PC-3 (cell line): ENCODE results near the gene SEMA4A. TPM values are rescaled to one million over a fixed set of nuclear protein-coding genes. Genes with fewer than 3 reads are reported as not detected.
A peak's percentile ranks its signal among the peaks of the same experiment; 100 is the strongest.

ENCODE experiments used
- ATAC-seq: fragments of 200-7000 bp; cut with Tn5 transposase; 2 replicates; pipeline ENCODE4 v1.9.1; 2020; ENCODE audit warnings: mild to moderate bottlenecking, moderate library complexity
- BruUV-seq: library from RNA; stranded (reverse); fragments of 400-500 nt; replicated peaks from 2 replicates; lab custom pipeline; 2021; lab: Mats Ljungman, UMichigan
- CTCF ChIA-PET: fragments of 300-600 bp; sonication (Branson Sonifier 250); formaldehyde crosslinking; loops from one replicate; lab custom pipeline; 2022; ENCODE audit warnings: antibody characterized with exemption; lab: Charles Lee
- POLR2A ChIA-PET: fragments of 300-600 bp; sonication (Branson Sonifier 250); formaldehyde crosslinking; loops from one replicate; lab custom pipeline; 2022; ENCODE audit warnings: antibody characterized with exemption; ENCODE audit not compliant: unreplicated experiment; lab: Charles Lee
- DNase-seq: peaks from one replicate; pipeline ENCODE4 v3.0.0-alpha.2; 2015
- H2AFZ ChIP-seq: fragments of 300-600 bp; sonication (generic); 2 replicates; pipeline ENCODE4 v1.6.0; 2016; ENCODE audit warnings: antibody characterized with exemption, low read length
- H3F3A ChIP-seq: fragments of 300-600 bp; sonication (generic); one replicate; pipeline ENCODE4 v1.6.0; 2017; ENCODE audit warnings: antibody characterized with exemption, low read length, control low read depth, mild to moderate bottlenecking; ENCODE audit not compliant: unreplicated experiment
- H3K27ac ChIP-seq: fragments of 300-600 bp; sonication (generic); 2 replicates; pipeline ENCODE4 v1.5.1; 2016; ENCODE audit warnings: mild to moderate bottlenecking, low read length
- H3K27me3 ChIP-seq: fragments of 300-600 bp; sonication (generic); 2 replicates; pipeline ENCODE4 v1.6.1; 2016; ENCODE audit warnings: low read length, mixed read lengths
- H3K36me3 ChIP-seq: fragments of 300-600 bp; sonication (generic); 2 replicates; pipeline ENCODE4 v1.6.1; 2016; ENCODE audit warnings: low read depth, mixed run types, low read length, mixed read lengths
- H3K4me1 ChIP-seq: fragments of 300-600 bp; sonication (generic); 2 replicates; pipeline ENCODE4 v1.5.1; 2016; ENCODE audit warnings: low read length; ENCODE audit not compliant: insufficient read depth
- H3K4me2 ChIP-seq: fragments of 300-600 bp; sonication (generic); 2 replicates; pipeline ENCODE4 v1.6.0; 2016; ENCODE audit warnings: low read length
- H3K4me3 ChIP-seq: fragments of 300-600 bp; sonication (generic); 2 replicates; pipeline ENCODE4 v1.5.1; 2016; ENCODE audit warnings: mild to moderate bottlenecking, low read length, mixed read lengths
- H3K79me2 ChIP-seq: fragments of 300-600 bp; sonication (generic); 2 replicates; pipeline ENCODE4 v1.6.1; 2017; ENCODE audit warnings: low read length, mixed read lengths
- H3K9ac ChIP-seq: fragments of 300-600 bp; sonication (generic); 2 replicates; pipeline ENCODE4 v1.6.0; 2016; ENCODE audit warnings: mild to moderate bottlenecking, low read length
- H3K9me2 ChIP-seq: fragments of 300-600 bp; sonication (generic); replicated peaks from 2 replicates; pipeline ENCODE4 v1.6.1; 2016; ENCODE audit warnings: mixed run types, low read length, mixed read lengths
- H3K9me3 ChIP-seq: fragments of 300-600 bp; sonication (generic); 2 replicates; pipeline ENCODE4 v1.6.1; 2016; ENCODE audit warnings: low read length, mixed read lengths
- H4K20me1 ChIP-seq: fragments of 300-600 bp; sonication (generic); 2 replicates; pipeline ENCODE4 v1.6.1; 2016; ENCODE audit warnings: low read length, mixed read lengths
- CTCF ChIP-seq: fragments of 300-600 bp; sonication (generic); conservative IDR thresholded peaks from 2 replicates; pipeline ENCODE4 v1.5.1; 2017; ENCODE audit warnings: antibody characterized with exemption, low read depth, mild to moderate bottlenecking, low read length
- EZH2 ChIP-seq: fragments of 300-600 bp; sonication (generic); IDR thresholded peaks from one replicate; pipeline ENCODE4 v1.6.1; 2017; ENCODE audit warnings: antibody characterized with exemption, mild to moderate bottlenecking, low read length; ENCODE audit not compliant: unreplicated experiment
- EZH2phosphoT487 ChIP-seq: fragments of 300-600 bp; sonication (generic); IDR thresholded peaks from 2 replicates; pipeline ENCODE4 v1.6.1; 2018; ENCODE audit warnings: mild to moderate bottlenecking, antibody characterized with exemption, low read length, borderline replicate concordance
- intact Hi-C: fragments of 100-400 bp; cut with micrococcal nuclease; formaldehyde crosslinking; loops from 2 replicates; pipeline ENCODE4 v1.9.0; 2023
- total RNA-seq: library from RNA; depleted of rRNA; stranded (reverse); fragments of >200 nt; gene quantifications from 2 replicates; pipeline ENCODE4 v1.2.3, GENCODE V29; 2014

The SEMA4A gene
- total RNA-seq, 1 experiment from 2014 or later = 5.8 TPM

DNA sequence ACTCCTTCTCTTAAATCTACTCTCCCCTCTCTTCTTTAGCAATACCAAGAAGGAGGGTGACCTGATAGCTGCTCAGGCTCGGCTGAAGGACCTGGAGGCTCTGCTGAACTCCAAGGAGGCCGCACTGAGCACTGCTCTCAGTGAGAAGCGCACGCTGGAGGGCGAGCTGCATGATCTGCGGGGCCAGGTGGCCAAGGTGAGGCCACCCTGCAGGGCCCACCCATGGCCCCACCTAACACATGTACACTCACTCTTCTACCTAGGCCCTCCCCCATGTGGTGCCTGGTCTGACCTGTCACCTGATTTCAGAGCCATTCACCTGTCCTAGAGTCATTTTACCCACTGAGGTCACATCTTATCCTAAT lies 22.8 kb upstream of the SEMA4A start:
- H4K20me1 ChIP-seq = peaks cover 26% of the 10 kb centered on the region
- H3F3A ChIP-seq = peaks cover 11% of the 10 kb centered on the region
- peak overlapping the region; percentile 58 for H3K9ac ChIP-seq
- DNase-seq (no peak), ATAC-seq (no peak)
- no peaks in the 10 kb centered on the region for H3K27me3 ChIP-seq
- H3K36me3 ChIP-seq = peaks cover 57% of the 10 kb centered on the region
- peak overlapping the region; percentile 98 for H3K27ac ChIP-seq
- no peak overlapping the region for H3K4me3 ChIP-seq
- H3K9me2 ChIP-seq = no peaks in the 10 kb centered on the region
- H3K79me2 ChIP-seq = peaks cover 65% of the 10 kb centered on the region
- CTCF ChIA-PET = interaction anchor here (0.8 to 2.0 kb wide), 3 partner anchors 12 to 64 kb away, joined by 3 to 22 read pairs (median 6); no protein-coding TSS in a partner anchor
- no TSS peak for BruUV-seq
- no peaks in the 10 kb centered on the region for H3K9me3 ChIP-seq
- H3K4me1 ChIP-seq = peaks cover 49% of the 10 kb centered on the region
- TF ChIP-seq CTCF = no peak; the same call in 1 of the 2 replicates
- TF ChIP-seq EZH2 = no peak
- no peak for TF ChIP-seq EZH2phosphoT487
- peak overlapping the region; percentile 63 for H3K4me2 ChIP-seq
- intact Hi-C loops = loop anchor here (1.0 kb wide), 3 partner anchors 16 to 40 kb away; partner anchors contain the start of gene LMNA
- POLR2A ChIA-PET = interaction anchor here (0.6 to 1.2 kb wide), 5 partner anchors 15 to 153 kb away, joined by 3 to 13 read pairs (median 4); no protein-coding TSS in a partner anchor
- H2AFZ ChIP-seq = no peak overlapping the region

DNA sequence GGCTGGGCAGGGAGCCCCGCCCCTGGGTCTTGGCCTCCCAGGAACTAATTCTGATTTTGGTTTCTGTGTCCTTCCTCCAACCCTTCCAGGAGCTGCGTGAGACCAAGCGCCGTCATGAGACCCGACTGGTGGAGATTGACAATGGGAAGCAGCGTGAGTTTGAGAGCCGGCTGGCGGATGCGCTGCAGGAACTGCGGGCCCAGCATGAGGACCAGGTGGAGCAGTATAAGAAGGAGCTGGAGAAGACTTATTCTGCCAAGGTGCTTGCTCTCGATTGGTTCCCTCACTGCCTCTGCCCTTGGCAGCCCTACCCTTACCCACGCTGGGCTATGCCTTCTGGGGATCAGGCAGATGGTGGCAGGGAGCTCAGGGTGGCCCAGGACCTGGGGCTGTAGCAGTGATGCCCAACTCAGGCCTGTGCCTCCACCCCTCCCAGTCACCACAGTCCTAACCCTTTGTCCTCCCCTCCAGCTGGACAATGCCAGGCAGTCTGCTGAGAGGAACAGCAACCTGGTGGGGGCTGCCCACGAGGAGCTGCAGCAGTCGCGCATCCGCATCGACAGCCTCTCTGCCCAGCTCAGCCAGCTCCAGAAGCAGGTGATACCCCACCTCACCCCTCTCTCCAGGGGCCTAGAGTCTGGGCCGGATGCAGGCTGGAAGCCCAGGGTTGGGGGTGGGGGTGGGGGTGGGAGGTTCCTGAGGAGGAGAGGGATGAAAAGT lies 18.5 kb upstream of the SEMA4A start:
- no peak for ATAC-seq
- ChIA-PET CTCF (no interaction called here), POLR2A (interaction anchor here (0.6 kb wide), 1 partner anchor 16 kb away, joined by 3 read pairs; no protein-coding TSS in a partner anchor)
- H3K36me3 ChIP-seq = peaks cover 84% of the 10 kb centered on the region
- no peak overlapping the region for H3K4me3 ChIP-seq
- H3K79me2 ChIP-seq = peaks cover 29% of the 10 kb centered on the region
- no peak overlapping the region for H3K9ac ChIP-seq
- no peak overlapping the region for H2AFZ ChIP-seq
- no peak overlapping the region for H3K4me2 ChIP-seq
- H3F3A ChIP-seq = peaks cover 8% of the 10 kb centered on the region
- H3K27me3 ChIP-seq = no peaks in the 10 kb centered on the region
- no peak for DNase-seq
- intact Hi-C loops = no loop called here
- TF ChIP-seq EZH2phosphoT487 (no peak), EZH2 (no peak), CTCF (no peak)
- peaks cover 8% of the 10 kb centered on the region for H3K4me1 ChIP-seq
- no peak overlapping the region for H3K27ac ChIP-seq
- peaks cover 38% of the 10 kb centered on the region for H4K20me1 ChIP-seq
- no peaks in the 10 kb centered on the region for H3K9me2 ChIP-seq
- no TSS peak for BruUV-seq
- no peaks in the 10 kb centered on the region for H3K9me3 ChIP-seq
